H9 (cell line): ENCODE measurements around the gene ACADM. TPM values are rescaled to one million over a fixed set of nuclear protein-coding genes. Genes with fewer than 3 reads are reported as not detected.
"Not testable (repeated sequence)": the region's sequence is repeated elsewhere in the genome, so short reads cannot be mapped to it uniquely, and the experiment has no call there.

ENCODE experiments used
- DNase-seq: peaks from one replicate; pipeline ENCODE4 v3.0.0-alpha.2; 2017
- H2AFZ ChIP-seq: one replicate; pipeline ENCODE4 v1.6.1; 2013; ENCODE audit warnings: mild to moderate bottlenecking, low read length, control low read depth, moderate library complexity
- H2AK5ac ChIP-seq: 2 replicates; pipeline ENCODE4 v1.6.1; 2013; ENCODE audit warnings: low read length, control low read depth, mixed read lengths; ENCODE audit not compliant: insufficient read length
- H2BK120ac ChIP-seq: one replicate; pipeline ENCODE4 v1.6.1; 2013; ENCODE audit warnings: low read depth, mild to moderate bottlenecking, low read length, control low read depth, inconsistent platforms; ENCODE audit not compliant: poor library complexity, severe bottlenecking
- H2BK12ac ChIP-seq: 2 replicates; pipeline ENCODE4 v1.6.1; 2013; ENCODE audit warnings: low read length, control low read depth, mixed read lengths, low read depth; ENCODE audit not compliant: insufficient read length
- H2BK15ac ChIP-seq: 2 replicates; pipeline ENCODE4 v1.6.1; 2013; ENCODE audit warnings: low read depth, low read length, control low read depth
- H2BK20ac ChIP-seq: one replicate; pipeline ENCODE4 v1.6.1; 2013; ENCODE audit warnings: low read depth, mild to moderate bottlenecking, low read length, control low read depth, inconsistent platforms; ENCODE audit not compliant: poor library complexity, severe bottlenecking
- H2BK5ac ChIP-seq: 2 replicates; pipeline ENCODE4 v1.6.1; 2013; ENCODE audit warnings: low read length, control low read depth, mixed read lengths; ENCODE audit not compliant: insufficient read length
- H3K14ac ChIP-seq: 2 replicates; pipeline ENCODE4 v1.6.1; 2013; ENCODE audit warnings: low read length, control low read depth; ENCODE audit not compliant: insufficient read depth
- H3K18ac ChIP-seq: 2 replicates; pipeline ENCODE4 v1.6.1; 2013; ENCODE audit warnings: low read depth, mild to moderate bottlenecking, mixed read lengths, low read length, control low read depth; ENCODE audit not compliant: insufficient read length
- H3K23ac ChIP-seq: 2 replicates; pipeline ENCODE4 v1.6.1; 2013; ENCODE audit warnings: low read length, control low read depth, mixed read lengths, low read depth; ENCODE audit not compliant: insufficient read length
- H3K23me2 ChIP-seq: 2 replicates; pipeline ENCODE4 v1.6.1; 2013; ENCODE audit warnings: low read depth, mild to moderate bottlenecking, mixed read lengths, low read length, control low read depth; ENCODE audit not compliant: insufficient read length, poor library complexity, severe bottlenecking
- H3K27ac ChIP-seq: 2 replicates; pipeline ENCODE4 v1.5.1; 2013; ENCODE audit warnings: low read length, control low read depth, mixed read lengths, low read depth; ENCODE audit not compliant: insufficient read length
- H3K27me3 ChIP-seq: 2 replicates; pipeline ENCODE4 v1.6.1; 2013; ENCODE audit warnings: low read length, control low read depth, inconsistent platforms; ENCODE audit not compliant: insufficient read depth
- H3K4ac ChIP-seq: 2 replicates; pipeline ENCODE4 v1.6.1; 2013; ENCODE audit warnings: low read depth, mild to moderate bottlenecking, control low read depth, inconsistent platforms, low read length, moderate library complexity
- H3K4me1 ChIP-seq: 2 replicates; pipeline ENCODE4 v1.6.1; 2013; ENCODE audit warnings: low read length, control low read depth, inconsistent platforms; ENCODE audit not compliant: insufficient read depth
- H3K4me2 ChIP-seq: 2 replicates; pipeline ENCODE4 v1.6.1; 2013; ENCODE audit warnings: low read length, control low read depth, mixed read lengths; ENCODE audit not compliant: insufficient read length, insufficient read depth
- H3K56ac ChIP-seq: 2 replicates; pipeline ENCODE4 v1.6.1; 2013; ENCODE audit warnings: low read depth, mild to moderate bottlenecking, mixed read lengths, low read length, control low read depth; ENCODE audit not compliant: insufficient read length
- H3K79me1 ChIP-seq: 2 replicates; pipeline ENCODE4 v1.6.1; 2013; ENCODE audit warnings: low read depth, mild to moderate bottlenecking, moderate library complexity, low read length, control low read depth, inconsistent platforms; ENCODE audit not compliant: insufficient read depth, poor library complexity, severe bottlenecking
- H3K79me2 ChIP-seq: 2 replicates; pipeline ENCODE4 v1.6.1; 2013; ENCODE audit warnings: low read length, control low read depth, inconsistent platforms; ENCODE audit not compliant: insufficient read depth
- H3K9ac ChIP-seq: 2 replicates; pipeline ENCODE4 v1.6.1; 2013; ENCODE audit warnings: low read length, control low read depth, mixed read lengths; ENCODE audit not compliant: insufficient read length; ENCODE audit errors: extremely low read depth
- H3K9me3 ChIP-seq: one replicate; pipeline ENCODE4 v1.6.1; 2013; ENCODE audit warnings: low read depth, low read length, inconsistent platforms; ENCODE audit not compliant: control insufficient read depth
- H3T11ph ChIP-seq: one replicate; pipeline ENCODE4 v1.6.1; 2013; ENCODE audit warnings: mild to moderate bottlenecking, low read length, control low read depth, inconsistent platforms
- H4K20me1 ChIP-seq: one replicate; pipeline ENCODE4 v1.6.1; 2013; ENCODE audit not compliant: control insufficient read depth, insufficient read length, insufficient read depth
- H4K5ac ChIP-seq: 2 replicates; pipeline ENCODE4 v1.6.1; 2013; ENCODE audit warnings: low read depth, mild to moderate bottlenecking, mixed read lengths, low read length, control low read depth; ENCODE audit not compliant: insufficient read length
- H4K8ac ChIP-seq: replicated peaks from 2 replicates; pipeline ENCODE4 v1.6.1; 2013; ENCODE audit warnings: low read length, control low read depth, mixed read lengths, low read depth; ENCODE audit not compliant: insufficient read length
- H4K91ac ChIP-seq: 2 replicates; pipeline ENCODE4 v1.6.1; 2013; ENCODE audit warnings: low read depth, mild to moderate bottlenecking, moderate library complexity, mixed read lengths, low read length, control low read depth; ENCODE audit not compliant: insufficient read length
- H3K27ac Mint-ChIP-seq, 3 experiments: 2 replicates in 2 of 3; 3 replicates in 1 of 3; pipeline ENCODE4 v1.8.0; 2020 to 2021; ENCODE audit warnings: mixed read lengths in 3 of 3, mild to moderate bottlenecking in 1 of 3, moderate library complexity in 1 of 3
- H3K27me3 Mint-ChIP-seq: 2 replicates; pipeline ENCODE4 v1.8.0; 2021; ENCODE audit warnings: low read depth, mild to moderate bottlenecking, moderate library complexity, mixed read lengths
- H3K36me3 Mint-ChIP-seq, 3 experiments: 2 replicates in 2 of 3; 3 replicates in 1 of 3; pipeline ENCODE4 v1.8.0; 2020 to 2021; ENCODE audit warnings: low read depth in 3 of 3, mixed read lengths in 3 of 3; ENCODE audit not compliant: insufficient read depth in 1 of 3
- H3K4me1 Mint-ChIP-seq, 2 experiments: 2 replicates each; pipeline ENCODE4 v1.8.0; 2020; ENCODE audit warnings: mixed read lengths in 2 of 2
- H3K4me3 Mint-ChIP-seq, 2 experiments: 2 replicates in 1 of 2; 3 replicates in 1 of 2; pipeline ENCODE4 v1.8.0; 2020 to 2021; ENCODE audit warnings: mild to moderate bottlenecking in 2 of 2, mixed read lengths in 2 of 2, moderate library complexity in 1 of 2
- H3K9me3 Mint-ChIP-seq, 2 experiments: 2 replicates in 1 of 2; 3 replicates in 1 of 2; pipeline ENCODE4 v1.8.0; 2020; ENCODE audit warnings: mild to moderate bottlenecking in 2 of 2, mixed read lengths in 2 of 2, moderate library complexity in 1 of 2
- CTCF ChIP-seq: fragments of 200-600 bp; sonication (generic); conservative IDR thresholded peaks from 3 replicates; pipeline ENCODE4 v1.8.0; 2021; ENCODE audit warnings: antibody characterized with exemption, mild to moderate bottlenecking
- WGBS: extraction: QIAGEN DNeasy Blood & Tissue Kit; methylation state at CpG from one replicate; pipeline ENCODE4 v1.1.7; 2013; ENCODE audit warnings: missing lambda C conversion rate, low lambda C conversion rate, mixed read lengths; ENCODE audit not compliant: insufficient read length; ENCODE audit errors: extremely low coverage; 5-methylcytosine and 5-hydroxymethylcytosine counted together
- total RNA-seq: library from RNA; stranded (reverse); gene quantifications from 2 replicates; pipeline ENCODE4 v1.2.1, GENCODE V29; 2021

Gene ACADM
- total RNA-seq, 1 experiment from 2014 or later: 51.3 TPM

DNA sequence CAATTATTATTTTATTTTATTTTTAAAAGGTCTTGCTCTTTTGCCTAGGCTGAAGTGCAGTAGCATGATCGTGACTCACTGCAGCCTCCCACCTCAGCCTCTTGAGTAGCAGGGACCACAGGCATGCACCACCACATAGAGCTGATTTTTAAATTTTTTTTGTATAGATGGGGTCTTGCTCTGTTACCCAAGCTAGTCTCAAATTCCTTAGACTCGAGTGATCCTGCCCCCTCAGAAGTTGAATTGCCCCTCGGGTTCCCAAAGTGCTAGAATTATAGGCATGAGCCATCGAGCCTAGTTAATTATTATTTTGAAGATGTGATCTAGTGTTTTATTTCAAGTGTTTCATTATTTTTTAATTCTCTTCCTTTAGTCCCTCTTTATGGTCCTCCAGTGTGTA lies 84.4 kb downstream of the ACADM start:
- Histone ChIP-seq H3K79me2 (no peaks in the 10 kb centered on the region), H2AK5ac (no peak overlapping the region), H2BK15ac (no peak overlapping the region), H3K4me2 (no peak overlapping the region), H3K14ac (no peak overlapping the region), H2BK120ac (no peak overlapping the region), H4K20me1 (no peaks in the 10 kb centered on the region), H2BK5ac (no peak overlapping the region), H3K18ac (no peak overlapping the region), H3K23ac (no peak overlapping the region), H4K91ac (no peak overlapping the region), H4K5ac (no peak overlapping the region), H3K79me1 (no peaks in the 10 kb centered on the region), H2BK20ac (no peak overlapping the region), H3T11ph (no peak overlapping the region), H2BK12ac (no peak overlapping the region), H3K4ac (no peak overlapping the region), H3K56ac (no peak overlapping the region), H3K9ac (no peak overlapping the region), H3K23me2 (no peaks in the 10 kb centered on the region), H3K9me3 (no peaks in the 10 kb centered on the region), H4K8ac (no peak overlapping the region), H3K27me3 (no peaks in the 10 kb centered on the region), H3K27ac (no peak overlapping the region), H2AFZ (no peak overlapping the region), H3K4me1 (no peaks in the 10 kb centered on the region)
- no CpG with 5 or more reads among the region's 4 CpGs for WGBS
- no peaks in the 10 kb centered on the region for H3K4me1 Mint-ChIP-seq
- H3K27me3 Mint-ChIP-seq: no peaks in the 10 kb centered on the region
- H3K4me3 Mint-ChIP-seq: no peak overlapping the region
- no peak for TF ChIP-seq CTCF
- H3K36me3 Mint-ChIP-seq: no peaks in the 10 kb centered on the region
- H3K9me3 Mint-ChIP-seq: no peaks in the 10 kb centered on the region
- DNase-seq: no peak
- H3K27ac Mint-ChIP-seq: no peak overlapping the region

DNA sequence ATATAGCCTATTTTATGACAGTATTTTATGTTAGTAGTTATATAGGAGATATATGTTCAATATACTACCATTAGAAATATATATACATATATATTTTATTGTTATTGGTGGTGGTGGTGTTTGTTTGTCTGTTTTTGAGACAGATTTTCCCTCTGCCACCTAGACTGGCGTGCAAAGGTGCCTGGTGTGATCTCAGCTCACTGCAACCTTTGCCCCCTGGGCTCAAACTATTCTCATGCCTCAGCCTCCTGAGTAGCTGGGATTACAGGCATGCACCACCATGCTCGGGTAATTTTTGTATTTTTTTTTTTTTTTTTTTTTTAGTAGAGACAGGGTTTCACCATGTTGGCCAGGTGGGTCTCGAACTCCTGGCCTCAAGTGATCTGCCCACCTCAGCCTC lies 85.6 kb downstream of the ACADM start:
- H3K9ac ChIP-seq, H2BK20ac ChIP-seq, H3K23ac ChIP-seq, H2AK5ac ChIP-seq, H3K4ac ChIP-seq, H3K9me3 ChIP-seq, H3K4me1 ChIP-seq, H4K5ac ChIP-seq, H3K14ac ChIP-seq, H4K8ac ChIP-seq, H3K27ac Mint-ChIP-seq, H2BK15ac ChIP-seq, H3K27ac ChIP-seq, H2BK120ac ChIP-seq, H3K23me2 ChIP-seq, H3K9me3 Mint-ChIP-seq, H3K27me3 ChIP-seq, DNase-seq, H3K79me2 ChIP-seq, H3K4me3 Mint-ChIP-seq, H3T11ph ChIP-seq, H3K4me2 ChIP-seq, H2BK5ac ChIP-seq, H3K56ac ChIP-seq, H2AFZ ChIP-seq, H3K36me3 Mint-ChIP-seq, H3K27me3 Mint-ChIP-seq, H3K79me1 ChIP-seq, H4K91ac ChIP-seq, H3K18ac ChIP-seq, H2BK12ac ChIP-seq, H3K4me1 Mint-ChIP-seq, H4K20me1 ChIP-seq: not testable (repeated sequence)
- no CpG with 5 or more reads among the region's 3 CpGs for WGBS
